ENCODE data around the gene CNTLN. TPM values are rescaled to one million over a fixed set of nuclear protein-coding genes. Genes with fewer than 3 reads are reported as not detected.

The CNTLN gene
- total and polyA plus RNA-seq, 2 of the 8 experiments (the other 6 are each of a cell fraction or from before 2014, with no cell fraction given) = 4.8 to 10.8 TPM

DNA sequence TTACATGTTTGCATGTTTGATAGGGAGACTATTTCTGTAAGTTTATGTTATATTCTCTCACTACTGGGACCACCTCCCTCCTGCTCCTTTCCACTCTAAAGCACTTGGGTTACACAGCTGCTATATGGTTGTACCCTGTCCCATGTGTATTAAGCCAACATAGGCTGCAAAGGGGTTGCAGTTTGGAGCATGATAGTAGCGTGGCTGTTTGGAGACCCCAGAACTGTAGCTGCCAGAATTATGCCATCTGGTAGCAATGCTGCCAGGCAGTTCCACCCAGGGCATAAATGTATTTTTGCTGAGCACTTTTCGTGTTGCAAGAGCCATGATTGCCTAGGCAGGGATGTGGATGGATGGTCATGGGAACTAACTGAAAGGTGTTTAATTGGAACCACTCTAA is 81.8 kb downstream of the CNTLN start:
- Histone ChIP-seq H2AK5ac (ENCODE audit: low read depth, low read length) (no peak overlapping the region), H3K23ac (ENCODE audit: insufficient read length) (no peak overlapping the region), H3K56ac (replicated peaks; ENCODE audit: insufficient read length, low read depth, low read length) (no peak overlapping the region), H3K9me3 (ENCODE audit: insufficient read depth in 2 of 2, low read depth in 1 of 2, low read length in 1 of 2) (peaks cover 3 to 8% of the 10 kb centered on the region in 2 experiments; a peak in 1 of 4 replicates), H3K27ac (ENCODE audit: low read depth, low read length) (no peak overlapping the region), H3K27me3 (replicated peaks in 1 of 4; ENCODE audit: control insufficient read depth in 3 of 4, extremely low read depth in 1 of 4, insufficient read depth in 3 of 4, low read length in 3 of 4) (no peaks in the 10 kb centered on the region), H3K36me3 (ENCODE audit: control insufficient read depth in 2 of 4, insufficient read depth in 4 of 4, low read length in 3 of 4) (no peaks in the 10 kb centered on the region), H3K23me2 (ENCODE audit: low read depth, low read length) (no peaks in the 10 kb centered on the region), H2AFZ (ENCODE audit: low read length) (no peak overlapping the region), H2BK120ac (replicated peaks; ENCODE audit: low read depth, low read length) (no peak overlapping the region), H3K4ac (replicated peaks; ENCODE audit: insufficient read length, low read depth, low read length) (no peak overlapping the region), H2BK15ac (ENCODE audit: low read length) (no peak overlapping the region), H3K4me1 (replicated peaks in 1 of 4; ENCODE audit: control insufficient read depth in 3 of 4, insufficient read depth in 4 of 4, low read length in 3 of 4) (no peaks in the 10 kb centered on the region), H2BK20ac (ENCODE audit: low read length) (no peak overlapping the region), H4K91ac (replicated peaks; ENCODE audit: insufficient read length, low read length) (no peak overlapping the region), H4K20me1 (replicated peaks in 1 of 2; ENCODE audit: control insufficient read depth in 1 of 2, insufficient read depth in 2 of 2, low read length in 2 of 2) (no peaks in the 10 kb centered on the region), H2BK12ac (ENCODE audit: low read depth, low read length) (no peak overlapping the region), H3K4me2 (ENCODE audit: insufficient read depth in 1 of 2, low read depth in 2 of 2, low read length in 2 of 2) (no peak overlapping the region), H3K9ac (replicated peaks in 1 of 4; ENCODE audit: extremely low read depth in 1 of 4, low read depth in 3 of 4, low read length in 3 of 4) (no peak overlapping the region), H2BK5ac (ENCODE audit: low read depth, low read length) (no peak overlapping the region), H3K79me1 (ENCODE audit: low read depth, low read length) (no peaks in the 10 kb centered on the region; the same call in 1 of the 2 replicates), H4K8ac (ENCODE audit: extremely low read depth, insufficient read depth, low read length) (no peak overlapping the region), H4K5ac (ENCODE audit: insufficient read length, low read depth, low read length) (no peak overlapping the region), H3K4me3 (ENCODE audit: extremely low read depth in 1 of 4, insufficient read depth in 2 of 4, low read depth in 3 of 4, low read length in 4 of 4) (no peak overlapping the region), H3K18ac (ENCODE audit: extremely low read depth, low read length) (no peak overlapping the region), H3K79me2 (ENCODE audit: control insufficient read depth in 1 of 2, insufficient read depth in 2 of 2, low read length in 2 of 2) (peaks cover 0 to 4% of the 10 kb centered on the region in 2 experiments; a peak in 2 of 4 replicates), H3K14ac (ENCODE audit: insufficient read length) (no peak overlapping the region)
- 90% methylated on average over 2 of the region's 2 CpGs; no CpG with 5 or more reads in 1 of the 2 experiments for WGBS, 2 experiments (ENCODE audit: extremely low coverage in 1 of 2, insufficient coverage in 1 of 2, insufficient read length in 1 of 2, insufficient replicate concordance in 2 of 2, low coverage in 1 of 2, low lambda C conversion rate in 2 of 2, missing lambda C conversion rate in 1 of 2)
- FAIRE-seq (no peak), DNase-seq (ENCODE audit: low read depth in 1 of 2, low spot score in 2 of 2) (no peak)
- ChIA-PET CTCF (ENCODE audit: partially characterized antibody) (interaction anchor here (1.9 kb wide), 1 partner anchor 9 kb away, joined by 5 read pairs; no protein-coding TSS in a partner anchor), POLR2A (ENCODE audit: partially characterized antibody) (interaction anchor here (0.6 kb wide), 1 partner anchor 198 kb away, joined by 3 read pairs; no protein-coding TSS in a partner anchor)
- TF ChIP-seq NRF1 (IDR thresholded peaks at IDR 0.05; ENCODE audit: low read depth, low read length) (no peak), CBX8 (IDR thresholded peaks at IDR 0.05; ENCODE audit: borderline replicate concordance, low read depth, low read length) (no peak), JUND (IDR thresholded peaks at IDR 0.05; ENCODE audit: low read length) (no peak), BRCA1 (IDR thresholded peaks at IDR 0.05; ENCODE audit: low read depth, low read length) (no peak)
